OCI-LY7 (cell line): Measurements from ENCODE around the gene KIAA0040. TPM values are rescaled to one million over a fixed set of nuclear protein-coding genes. Genes with fewer than 3 reads are reported as not detected.

Experiments
- BruUV-seq: library from RNA; stranded (reverse); fragments of 400-500 nt; replicated peaks from 2 replicates; lab custom pipeline; 2021; lab: Mats Ljungman, UMichigan
- CTCF ChIA-PET: fragments of 300-600 bp; sonication (Branson Sonifier 250); formaldehyde crosslinking; loops from one replicate; lab custom pipeline; 2022; ENCODE audit warnings: antibody characterized with exemption; ENCODE audit not compliant: unreplicated experiment; lab: Charles Lee
- POLR2A ChIA-PET: fragments of 300-600 bp; sonication (Branson Sonifier 250); formaldehyde crosslinking; loops from one replicate; lab custom pipeline; 2022; ENCODE audit warnings: antibody characterized with exemption; lab: Charles Lee
- DNase-seq: peaks from one replicate; pipeline ENCODE4 v3.0.0-alpha.2; 2015; ENCODE audit warnings: low spot score
- H2AFZ ChIP-seq: fragments of 200-600 bp; sonication (generic), shearing (Covaris generic); 2 replicates; pipeline ENCODE4 v1.6.1; 2014; ENCODE audit warnings: mild to moderate bottlenecking, antibody characterized with exemption, low read length, moderate library complexity
- H3K27ac ChIP-seq: fragments of 200-600 bp; sonication (generic); 2 replicates; pipeline ENCODE4 v1.5.1; 2014; ENCODE audit warnings: mixed run types, low read depth, mild to moderate bottlenecking, moderate library complexity, low read length, inconsistent platforms; ENCODE audit not compliant: poor library complexity, severe bottlenecking
- H3K36me3 ChIP-seq: fragments of 200-600 bp; sonication (generic); 2 replicates; pipeline ENCODE4 v1.6.1; 2014; ENCODE audit warnings: mild to moderate bottlenecking, antibody characterized with exemption, low read length, moderate library complexity, mixed read lengths; ENCODE audit not compliant: insufficient read depth
- H3K4me1 ChIP-seq: fragments of 200-600 bp; sonication (generic); 2 replicates; pipeline ENCODE4 v1.5.1; 2014; ENCODE audit warnings: mild to moderate bottlenecking, low read length; ENCODE audit not compliant: insufficient read depth, poor library complexity, severe bottlenecking
- H3K4me2 ChIP-seq: fragments of 200-600 bp; sonication (generic); 2 replicates; pipeline ENCODE4 v1.6.1; 2014; ENCODE audit warnings: mild to moderate bottlenecking, low read length
- H3K4me3 ChIP-seq: fragments of 200-600 bp; sonication (generic); 2 replicates; pipeline ENCODE4 v1.5.1; 2014; ENCODE audit warnings: mild to moderate bottlenecking, low read depth, low read length; ENCODE audit not compliant: poor library complexity, severe bottlenecking
- H3K79me2 ChIP-seq: fragments of 200-600 bp; sonication (generic); 2 replicates; pipeline ENCODE4 v1.6.1; 2016; ENCODE audit warnings: low read depth, mild to moderate bottlenecking, low read length, moderate library complexity, mixed read lengths; ENCODE audit not compliant: insufficient read depth
- H3K9me2 ChIP-seq: fragments of 200-600 bp; sonication (generic); 2 replicates; pipeline ENCODE4 v1.6.1; 2016; ENCODE audit warnings: mild to moderate bottlenecking, low read length, mixed read lengths; ENCODE audit not compliant: insufficient read depth
- H3K9me3 ChIP-seq: fragments of 200-600 bp; sonication (generic); 2 replicates; pipeline ENCODE4 v1.6.1; 2014; ENCODE audit warnings: mild to moderate bottlenecking, mixed run types, low read length, mixed read lengths
- H4K20me1 ChIP-seq: fragments of 200-600 bp; sonication (generic); 2 replicates; pipeline ENCODE4 v1.6.1; 2014; ENCODE audit warnings: mild to moderate bottlenecking, antibody characterized with exemption, low read length, moderate library complexity, mixed read lengths; ENCODE audit not compliant: insufficient read depth
- CTCF ChIP-seq: fragments of 200-600 bp; sonication (generic); conservative IDR thresholded peaks from 2 replicates; pipeline ENCODE4 v1.5.1; 2014; ENCODE audit warnings: mild to moderate bottlenecking, antibody characterized with exemption, low read length, moderate library complexity, mixed read lengths
- EZH2phosphoT487 ChIP-seq: fragments of 200-600 bp; sonication (generic); IDR thresholded peaks from 2 replicates; pipeline ENCODE4 v1.6.1; 2018; ENCODE audit warnings: low read depth, borderline replicate concordance, mild to moderate bottlenecking, mixed run types, antibody characterized with exemption, low read length, moderate library complexity, mixed read lengths
- intact Hi-C: fragments of 100-400 bp; cut with micrococcal nuclease; formaldehyde crosslinking; loops from one replicate; pipeline ENCODE4 v1.10.0; 2022; ENCODE audit not compliant: unreplicated experiment
- total RNA-seq, 2 experiments: library from RNA; depleted of rRNA in 1 of 2; stranded (reverse); fragments of >200 nt in 1 of 2; shearing (Covaris generic) in 1 of 2; gene quantifications; 2 replicates each; pipeline ENCODE4 v1.2.3, GENCODE V29; 2014 to 2022

KIAA0040 gene
- total RNA-seq, 2 experiments from 2014 or later = 50.2 to 54.7 TPM

DNA sequence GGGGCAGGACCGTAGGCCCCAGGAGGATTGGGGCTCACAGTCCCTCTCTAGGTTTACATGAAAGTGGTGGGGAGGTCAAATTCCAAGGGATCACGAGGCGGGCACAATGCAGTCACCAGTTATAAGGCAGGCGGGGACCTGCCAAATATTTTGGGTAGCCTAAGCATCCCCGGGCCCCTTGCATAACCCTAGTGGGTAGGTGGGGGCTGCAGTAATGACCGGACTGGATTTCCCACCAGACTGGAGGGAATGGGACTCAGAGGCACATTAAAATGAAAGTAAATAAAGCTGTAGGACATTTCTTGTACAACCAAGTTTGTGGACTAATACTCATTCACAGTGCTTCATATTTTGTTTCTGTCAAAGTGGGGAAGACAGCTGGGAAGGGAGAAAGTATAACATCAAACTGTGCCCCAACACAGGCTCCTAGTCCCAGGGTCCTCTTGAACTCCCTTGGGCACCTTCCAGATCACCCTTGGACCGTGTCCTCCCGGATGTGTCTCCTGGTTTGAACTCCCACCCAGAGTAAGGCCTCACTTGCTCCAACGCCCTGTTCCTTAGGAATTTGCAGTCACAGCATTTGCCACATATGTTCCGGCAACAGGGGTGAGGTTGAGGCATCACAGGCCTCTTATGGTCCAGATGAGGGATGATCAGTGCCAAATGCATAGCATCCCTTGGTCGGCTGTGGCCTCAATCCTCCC lies 28.4 kb upstream of the KIAA0040 start:
- H3K9me3 ChIP-seq = no peaks in the 10 kb centered on the region
- intact Hi-C loops = no loop called here
- no peaks in the 10 kb centered on the region for H3K36me3 ChIP-seq
- H3K27ac ChIP-seq = no peak overlapping the region
- ChIA-PET CTCF (interaction anchor here (0.6 to 1.0 kb wide), 2 partner anchors 31 to 98 kb away, joined by 3 read pairs; no protein-coding TSS in a partner anchor), POLR2A (interaction anchor here (0.8 to 5.1 kb wide), 6 partner anchors 9 to 30 kb away, joined by 3 to 33 read pairs (median 4); no protein-coding TSS in a partner anchor)
- no peak overlapping the region for H3K4me3 ChIP-seq
- no peaks in the 10 kb centered on the region for H3K9me2 ChIP-seq
- BruUV-seq = no TSS peak
- peak overlapping the region; percentile 38 for H3K4me2 ChIP-seq
- H3K79me2 ChIP-seq = no peaks in the 10 kb centered on the region
- H4K20me1 ChIP-seq = no peaks in the 10 kb centered on the region
- TF ChIP-seq EZH2phosphoT487 (no peak), CTCF (no peak)
- H2AFZ ChIP-seq = peak overlapping the region; percentile 18; the same call in 1 of the 2 replicates
- no peak for DNase-seq
- H3K4me1 ChIP-seq = peaks cover 99% of the 10 kb centered on the region

GRCh38 chr1:175219774-175220173 lies 27.2 kb upstream of the KIAA0040 start:
- H3K27ac ChIP-seq = peak overlapping the region; percentile 56
- intact Hi-C loops = no loop called here
- H3K4me2 ChIP-seq = peak overlapping the region; percentile 64
- no peaks in the 10 kb centered on the region for H3K79me2 ChIP-seq
- POLR2A ChIA-PET = interaction anchor here (0.8 to 5.1 kb wide), 7 partner anchors 8 to 33 kb away, joined by 3 to 33 read pairs (median 4); no protein-coding TSS in a partner anchor
- H3K9me2 ChIP-seq = no peaks in the 10 kb centered on the region
- DNase-seq = peak; percentile 52
- BruUV-seq = no TSS peak
- no peaks in the 10 kb centered on the region for H3K36me3 ChIP-seq
- H2AFZ ChIP-seq = peak overlapping the region; percentile 83; the same call in 1 of the 2 replicates
- TF ChIP-seq CTCF = no peak
- TF ChIP-seq EZH2phosphoT487 = no peak
- CTCF ChIA-PET = no interaction called here
- peaks cover 92% of the 10 kb centered on the region for H3K4me1 ChIP-seq
- H3K9me3 ChIP-seq = no peaks in the 10 kb centered on the region
- no peak overlapping the region for H3K4me3 ChIP-seq
- no peaks in the 10 kb centered on the region for H4K20me1 ChIP-seq
